ENCODE measurements around the gene PPP6R3.

DNA sequence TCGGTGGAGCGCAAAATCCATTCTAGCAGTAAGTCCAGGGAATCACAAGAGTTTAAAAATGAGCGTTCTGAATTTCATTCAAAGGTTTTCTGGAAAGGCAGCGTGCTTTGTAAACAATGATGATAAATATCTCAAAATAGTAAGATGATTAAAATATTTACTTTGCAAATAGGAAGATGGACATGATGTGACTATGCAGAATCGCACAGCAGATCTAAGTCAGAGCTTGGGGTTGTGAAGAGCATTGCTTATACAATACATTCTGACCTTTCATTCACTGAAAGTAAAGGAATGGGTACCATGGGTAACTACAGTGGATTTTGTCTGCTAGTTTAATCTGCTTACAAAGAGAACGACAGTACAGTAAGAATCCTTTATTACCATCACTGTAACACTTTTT, 77.5 kb downstream of the PPP6R3 start:
- TF ChIP-seq, protein P1, sequence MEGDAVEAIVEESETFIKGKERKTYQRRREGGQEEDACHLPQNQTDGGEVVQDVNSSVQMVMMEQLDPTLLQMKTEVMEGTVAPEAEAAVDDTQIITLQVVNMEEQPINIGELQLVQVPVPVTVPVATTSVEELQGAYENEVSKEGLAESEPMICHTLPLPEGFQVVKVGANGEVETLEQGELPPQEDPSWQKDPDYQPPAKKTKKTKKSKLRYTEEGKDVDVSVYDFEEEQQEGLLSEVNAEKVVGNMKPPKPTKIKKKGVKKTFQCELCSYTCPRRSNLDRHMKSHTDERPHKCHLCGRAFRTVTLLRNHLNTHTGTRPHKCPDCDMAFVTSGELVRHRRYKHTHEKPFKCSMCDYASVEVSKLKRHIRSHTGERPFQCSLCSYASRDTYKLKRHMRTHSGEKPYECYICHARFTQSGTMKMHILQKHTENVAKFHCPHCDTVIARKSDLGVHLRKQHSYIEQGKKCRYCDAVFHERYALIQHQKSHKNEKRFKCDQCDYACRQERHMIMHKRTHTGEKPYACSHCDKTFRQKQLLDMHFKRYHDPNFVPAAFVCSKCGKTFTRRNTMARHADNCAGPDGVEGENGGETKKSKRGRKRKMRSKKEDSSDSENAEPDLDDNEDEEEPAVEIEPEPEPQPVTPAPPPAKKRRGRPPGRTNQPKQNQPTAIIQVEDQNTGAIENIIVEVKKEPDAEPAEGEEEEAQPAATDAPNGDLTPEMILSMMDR (IDR thresholded peaks at IDR 0.05), result no peak
- TF ChIP-seq POLR2A (IDR thresholded peaks at IDR 0.05), result no peak
